IPS-18c (cell line): Measurements from ENCODE around the gene AK5.

ENCODE experiments used
- H3K4me3 ChIP-seq: 2 replicates; pipeline ENCODE4 v1.7.0; 2013; ENCODE audit warnings: low read depth, mild to moderate bottlenecking, low read length, moderate library complexity; ENCODE audit not compliant: insufficient read depth
- H3K9me3 ChIP-seq: one replicate; pipeline ENCODE4 v1.6.1; 2013; ENCODE audit warnings: mild to moderate bottlenecking, low read length, moderate library complexity; ENCODE audit not compliant: control insufficient read depth, insufficient read depth

The AK5 gene

GRCh38 chr1:77322061-77322900, 40.5 kb downstream of the AK5 start:
- Histone ChIP-seq H3K4me3 (no peak overlapping the region), H3K9me3 (no peaks in the 10 kb centered on the region)

- Histone ChIP-seq H3K9me3 (no peaks in the 10 kb centered on the region), H3K4me3 (no peak overlapping the region)
These were observed 51.7 kb downstream of the AK5 start for GRCh38 chr1:77333501-77333900.

GRCh38 chr1:77336729-77337128, 54.9 kb downstream of the AK5 start:
- Histone ChIP-seq H3K9me3 (no peaks in the 10 kb centered on the region), H3K4me3 (no peak overlapping the region)

GRCh38 chr1:77339326-77339725, 57.5 kb downstream of the AK5 start:
- Histone ChIP-seq H3K4me3 (no peak overlapping the region), H3K9me3 (no peaks in the 10 kb centered on the region)

- Histone ChIP-seq H3K4me3 (no peak overlapping the region), H3K9me3 (no peaks in the 10 kb centered on the region)
These were observed 59.4 kb downstream of the AK5 start for GRCh38 chr1:77341195-77341594.

- Histone ChIP-seq H3K9me3 (no peaks in the 10 kb centered on the region), H3K4me3 (no peak overlapping the region)
These were observed 60.9 kb downstream of the AK5 start for GRCh38 chr1:77342745-77343144.

GRCh38 chr1:77347646-77348045, 65.8 kb downstream of the AK5 start:
- H3K4me3 ChIP-seq, result no peak overlapping the region
- no peaks in the 10 kb centered on the region for H3K9me3 ChIP-seq

GRCh38 chr1:77348549-77348948, 66.7 kb downstream of the AK5 start:
- H3K9me3 ChIP-seq, result no peaks in the 10 kb centered on the region
- no peak overlapping the region for H3K4me3 ChIP-seq

- Histone ChIP-seq H3K4me3 (no peak overlapping the region), H3K9me3 (no peaks in the 10 kb centered on the region)
These were observed 67.5 kb downstream of the AK5 start for GRCh38 chr1:77349275-77349674.

- no peaks in the 10 kb centered on the region for H3K9me3 ChIP-seq
- no peak overlapping the region for H3K4me3 ChIP-seq
These were observed 68.4 kb downstream of the AK5 start for GRCh38 chr1:77350012-77350770.

GRCh38 chr1:77354536-77354935, 72.7 kb downstream of the AK5 start:
- Histone ChIP-seq H3K9me3 (no peaks in the 10 kb centered on the region), H3K4me3 (no peak overlapping the region)

GRCh38 chr1:77355010-77355409, 73.2 kb downstream of the AK5 start:
- Histone ChIP-seq H3K9me3 (no peaks in the 10 kb centered on the region), H3K4me3 (no peak overlapping the region)

- Histone ChIP-seq H3K4me3 (no peak overlapping the region), H3K9me3 (no peaks in the 10 kb centered on the region)
These were observed 74.3 kb downstream of the AK5 start for GRCh38 chr1:77356136-77356535.

- no peaks in the 10 kb centered on the region for H3K9me3 ChIP-seq
- no peak overlapping the region for H3K4me3 ChIP-seq
These were observed 78.4 kb downstream of the AK5 start for GRCh38 chr1:77360256-77360655.

- Histone ChIP-seq H3K4me3 (no peak overlapping the region), H3K9me3 (no peaks in the 10 kb centered on the region)
These were observed 79.8 kb downstream of the AK5 start for GRCh38 chr1:77361621-77362020.

GRCh38 chr1:77370161-77370560, 88.3 kb downstream of the AK5 start:
- Histone ChIP-seq H3K9me3 (no peaks in the 10 kb centered on the region), H3K4me3 (no peak overlapping the region)

GRCh38 chr1:77370583-77371306, 88.9 kb downstream of the AK5 start:
- H3K4me3 ChIP-seq, result no peak overlapping the region
- H3K9me3 ChIP-seq, result no peaks in the 10 kb centered on the region

GRCh38 chr1:77371396-77371795, 89.6 kb downstream of the AK5 start:
- no peak overlapping the region for H3K4me3 ChIP-seq
- no peaks in the 10 kb centered on the region for H3K9me3 ChIP-seq
